WTC11 (cell line): ENCODE data around the gene GPATCH2L. TPM values are rescaled to one million over a fixed set of nuclear protein-coding genes. Genes with fewer than 3 reads are reported as not detected.

Source experiments
- ATAC-seq: fragments of 200-7000 bp; cut with Tn5 transposase; 2 replicates; pipeline ENCODE4 v1.10.0; 2021; ENCODE audit warnings: mild to moderate bottlenecking, moderate library complexity
- CTCF ChIA-PET: fragments of 300-600 bp; sonication (Branson Sonifier 250); formaldehyde crosslinking; loops from one replicate; lab custom pipeline; 2021; ENCODE audit warnings: antibody characterized with exemption; lab: Charles Lee
- POLR2A ChIA-PET: fragments of 350-600 bp; sonication (Branson Sonifier 250); formaldehyde crosslinking; loops from one replicate; lab custom pipeline; 2021; ENCODE audit warnings: antibody characterized with exemption; lab: Charles Lee
- DNase-seq: peaks from one replicate; pipeline ENCODE4 v3.0.0; 2021; ENCODE audit warnings: low spot score
- H3K27ac Mint-ChIP-seq: 2 replicates; pipeline ENCODE4 v1.8.0; 2021; ENCODE audit warnings: mixed read lengths
- H3K27me3 Mint-ChIP-seq: 2 replicates; pipeline ENCODE4 v1.8.0; 2021; ENCODE audit warnings: low read depth, mild to moderate bottlenecking, moderate library complexity, mixed read lengths
- H3K36me3 Mint-ChIP-seq: 2 replicates; pipeline ENCODE4 v1.8.0; 2021; ENCODE audit warnings: mixed read lengths
- H3K4me1 Mint-ChIP-seq: 2 replicates; pipeline ENCODE4 v1.8.0; 2022; ENCODE audit warnings: mixed read lengths
- H3K4me3 Mint-ChIP-seq: 2 replicates; pipeline ENCODE4 v1.8.0; 2021; ENCODE audit warnings: mild to moderate bottlenecking, moderate library complexity, mixed read lengths
- H3K9me3 Mint-ChIP-seq: 2 replicates; pipeline ENCODE4 v1.8.0; 2021; ENCODE audit warnings: mixed read lengths
- AFF4 ChIP-seq: sonication (generic); formaldehyde crosslinking; IDR thresholded peaks from 2 replicates; pipeline ENCODE4 v1.8.1; 2023; ENCODE audit warnings: mild to moderate bottlenecking, missing genetic modification reagents, borderline replicate concordance
- ARID4B ChIP-seq: sonication (generic); formaldehyde crosslinking; IDR thresholded peaks from 2 replicates; pipeline ENCODE4 v1.8.0; 2023; ENCODE audit warnings: missing genetic modification reagents, mild to moderate bottlenecking, borderline replicate concordance
- CBFB ChIP-seq: sonication (generic); formaldehyde crosslinking; IDR thresholded peaks from 2 replicates; pipeline ENCODE4 v1.8.1; 2022; ENCODE audit warnings: mild to moderate bottlenecking, low read depth, missing genetic modification reagents
- CDX4 ChIP-seq: fragments of 250-450 bp; sonication (Bioruptor Pico); IDR thresholded peaks from 2 replicates; pipeline ENCODE4 v1.9.0; 2021; ENCODE audit warnings: moderate library complexity, mild to moderate bottlenecking, inconsistent platforms, borderline replicate concordance
- E2F1 ChIP-seq: sonication (generic); formaldehyde crosslinking; IDR thresholded peaks from 2 replicates; pipeline ENCODE4 v1.8.0; 2022; ENCODE audit warnings: mild to moderate bottlenecking, missing genetic modification reagents
- ERG ChIP-seq: fragments of 250-450 bp; sonication (Bioruptor Pico); IDR thresholded peaks from 2 replicates; pipeline ENCODE4 v1.8.0; 2021; ENCODE audit warnings: mild to moderate bottlenecking
- ESRRA ChIP-seq: sonication (generic); formaldehyde crosslinking; IDR thresholded peaks from 2 replicates; pipeline ENCODE4 v1.8.1; 2022; ENCODE audit warnings: mild to moderate bottlenecking, missing genetic modification reagents, borderline replicate concordance
- MAX ChIP-seq: sonication (generic); formaldehyde crosslinking; IDR thresholded peaks from 2 replicates; pipeline ENCODE4 v1.8.0; 2022; ENCODE audit warnings: mild to moderate bottlenecking, missing genetic modification reagents
- MXD4 ChIP-seq: fragments of 250-450 bp; sonication (Bioruptor Pico); IDR thresholded peaks from 2 replicates; pipeline ENCODE4 v1.8.0; 2021; ENCODE audit warnings: mild to moderate bottlenecking, moderate library complexity, borderline replicate concordance
- NFATC4 ChIP-seq: fragments of 250-450 bp; sonication (Bioruptor Pico); IDR thresholded peaks from 2 replicates; pipeline ENCODE4 v1.9.0; 2021; ENCODE audit warnings: mild to moderate bottlenecking
- NR2C2 ChIP-seq: sonication (generic); formaldehyde crosslinking; IDR thresholded peaks from 2 replicates; pipeline ENCODE4 v1.8.0; 2022; ENCODE audit warnings: mild to moderate bottlenecking, missing genetic modification reagents
- PRDM15 ChIP-seq: sonication (generic); formaldehyde crosslinking; IDR thresholded peaks from 2 replicates; pipeline ENCODE4 v1.8.0; 2022; ENCODE audit warnings: missing genetic modification reagents
- TEAD1 ChIP-seq: sonication (generic); formaldehyde crosslinking; IDR thresholded peaks from 2 replicates; pipeline ENCODE4 v1.8.0; 2022; ENCODE audit warnings: mild to moderate bottlenecking, missing genetic modification reagents
- USF2 ChIP-seq: sonication (generic); formaldehyde crosslinking; IDR thresholded peaks from 2 replicates; pipeline ENCODE4 v1.8.1; 2023; ENCODE audit warnings: mild to moderate bottlenecking, missing genetic modification reagents, moderate library complexity
- ZNF138 ChIP-seq: sonication (generic); formaldehyde crosslinking; conservative IDR thresholded peaks from 2 replicates; pipeline ENCODE4 v1.8.1; 2022; ENCODE audit warnings: mild to moderate bottlenecking, moderate library complexity, missing genetic modification reagents
- ZNF416 ChIP-seq: fragments of 250-450 bp; sonication (Bioruptor Pico); IDR thresholded peaks from 2 replicates; pipeline ENCODE4 v1.9.0; 2021; ENCODE audit warnings: mild to moderate bottlenecking, inconsistent platforms
- total RNA-seq: library from RNA; stranded (reverse); gene quantifications from 3 replicates; pipeline ENCODE4 v1.2.3, GENCODE V29; 2021

Gene GPATCH2L
- total RNA-seq, 1 experiment from 2014 or later, result 67.2 TPM

- no peak for TF ChIP-seq AFF4 (CRISPR knock-in tag)
- no peak for TF ChIP-seq ERG
- no peak for TF ChIP-seq NR2C2 (CRISPR knock-in tag)
- TF ChIP-seq ARID4B (CRISPR knock-in tag), result no peak
- no peak for TF ChIP-seq NFATC4 (CRISPR knock-in tag)
- TF ChIP-seq TEAD1 (CRISPR knock-in tag), result no peak
- TF ChIP-seq CBFB (CRISPR knock-in tag), result no peak
- no peak for TF ChIP-seq USF2 (CRISPR knock-in tag)
- no peak for TF ChIP-seq MAX
- no peak for TF ChIP-seq ZNF138
- no peak for TF ChIP-seq CDX4 (CRISPR knock-in tag)
Measured at GRCh38 chr14:76123426-76124225, 28.1 kb upstream of the GPATCH2L start (continued).

- ChIA-PET CTCF (no interaction called here), POLR2A (no interaction called here)
- no peak for ATAC-seq
- DNase-seq, result no peak
- Mint-ChIP-seq H3K4me3 (no peak overlapping the region), H3K9me3 (peaks cover 12% of the 10 kb centered on the region), H3K27me3 (peaks cover 8% of the 10 kb centered on the region), H3K36me3 (no peaks in the 10 kb centered on the region), H3K27ac (no peak overlapping the region), H3K4me1 (peaks cover 17% of the 10 kb centered on the region)
- no peak for TF ChIP-seq MXD4 (CRISPR knock-in tag)
- TF ChIP-seq ESRRA, result no peak
- TF ChIP-seq ZNF416 (CRISPR knock-in tag), result no peak
- TF ChIP-seq PRDM15 (CRISPR knock-in tag), result no peak
- TF ChIP-seq E2F1 (CRISPR knock-in tag), result no peak
Measured at GRCh38 chr14:76125511-76125910, 26.2 kb upstream of the GPATCH2L start.
